ENCODE data around the gene NDUFB7.

GRCh38 chr19:14580623-14581237 is 8.9 kb upstream of the NDUFB7 start:
- TF ChIP-seq CTCF (IDR thresholded peaks at IDR 0.05) = no peak
- TF ChIP-seq POLR2AphosphoS5 (IDR thresholded peaks at IDR 0.05; ENCODE audit: low read depth, low read length) = no peak
- no peak for TF ChIP-seq SIN3A (IDR thresholded peaks at IDR 0.05; ENCODE audit: borderline replicate concordance, insufficient read depth, low read depth, low read length)
- TF ChIP-seq TCF7L2 (IDR thresholded peaks at IDR 0.05; ENCODE audit: low read depth, low read length) = no peak
